GM12875 (cell line): ENCODE results near the gene LGR4.

Experiments used
- H3K4me3 ChIP-seq: one replicate; pipeline ENCODE4 v1.5.1; 2011; ENCODE audit warnings: low read depth, low read length, control low read depth
- CTCF ChIP-seq: IDR thresholded peaks from 2 replicates; pipeline ENCODE4 v1.5.1; 2011; ENCODE audit warnings: low read depth, mild to moderate bottlenecking, control low read depth, inconsistent platforms, low read length, moderate library complexity, borderline replicate concordance; ENCODE audit not compliant: insufficient read depth

Gene LGR4

GRCh38 chr11:27447288-27448183 lies 25.1 kb downstream of the LGR4 start:
- TF ChIP-seq CTCF: no peak
- H3K4me3 ChIP-seq: no peak overlapping the region

- no peak overlapping the region for H3K4me3 ChIP-seq
- no peak for TF ChIP-seq CTCF
These were observed 27.0 kb downstream of the LGR4 start for GRCh38 chr11:27445625-27446024.

GRCh38 chr11:27444801-27445215 lies 27.8 kb downstream of the LGR4 start:
- no peak overlapping the region for H3K4me3 ChIP-seq
- no peak for TF ChIP-seq CTCF

GRCh38 chr11:27443746-27444507 lies 28.7 kb downstream of the LGR4 start:
- no peak overlapping the region for H3K4me3 ChIP-seq
- no peak for TF ChIP-seq CTCF

GRCh38 chr11:27443227-27443626 lies 29.4 kb downstream of the LGR4 start:
- H3K4me3 ChIP-seq: no peak overlapping the region

GRCh38 chr11:27440090-27440489 lies 32.5 kb downstream of the LGR4 start:
- TF ChIP-seq CTCF: no peak
- H3K4me3 ChIP-seq: no peak overlapping the region

More at GRCh38 chr11:27443227-27443626, 29.4 kb downstream of the LGR4 start:
- TF ChIP-seq CTCF: no peak
